GM20431 (cell line): Measurements from ENCODE around the gene C10orf90.

Experiments
- in situ Hi-C: fragments of 300-500 bp; cut with MseI, MboI; formaldehyde crosslinking; loops from one replicate; pipeline ENCODE4 v1.15.0; 2020; ENCODE audit warnings: low sequenced_read_pairs; ENCODE audit not compliant: unreplicated experiment

Gene C10orf90

GRCh38 chr10:126408953-126409641 is 261.4 kb downstream of the C10orf90 start:
- in situ Hi-C loops: no loop called here

- in situ Hi-C loops: no loop called here
These were observed 262.7 kb downstream of the C10orf90 start for GRCh38 chr10:126407831-126408230.

DNA sequence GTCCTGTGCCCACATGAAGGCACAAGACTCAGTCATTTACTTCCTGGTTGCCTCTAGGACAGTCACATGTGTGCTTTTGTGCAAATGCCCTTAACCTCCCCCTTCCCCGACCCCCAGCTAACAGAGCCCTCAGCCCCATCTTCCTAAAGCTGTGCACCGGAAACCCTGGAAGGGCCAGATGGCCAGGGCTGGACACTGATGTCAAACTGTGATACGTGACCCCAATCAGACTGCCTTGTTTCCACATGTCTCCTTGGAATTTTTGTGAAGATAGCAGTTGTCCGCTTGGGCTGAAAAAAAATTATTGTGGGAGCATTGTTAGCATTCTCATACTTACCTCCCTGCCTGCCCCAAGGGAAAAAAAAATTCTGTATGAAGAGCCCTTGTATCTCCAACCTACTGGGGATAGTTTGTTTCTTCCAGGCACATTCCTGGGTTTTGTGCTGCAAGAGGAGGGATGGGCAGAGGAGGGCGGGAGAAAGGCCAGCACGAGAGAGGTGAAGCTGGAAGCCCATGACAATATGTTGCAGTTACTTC is 265.2 kb downstream of the C10orf90 start:
- in situ Hi-C loops: no loop called here

- in situ Hi-C loops: no loop called here
These were observed 267.5 kb downstream of the C10orf90 start for GRCh38 chr10:126402721-126403695.

DNA sequence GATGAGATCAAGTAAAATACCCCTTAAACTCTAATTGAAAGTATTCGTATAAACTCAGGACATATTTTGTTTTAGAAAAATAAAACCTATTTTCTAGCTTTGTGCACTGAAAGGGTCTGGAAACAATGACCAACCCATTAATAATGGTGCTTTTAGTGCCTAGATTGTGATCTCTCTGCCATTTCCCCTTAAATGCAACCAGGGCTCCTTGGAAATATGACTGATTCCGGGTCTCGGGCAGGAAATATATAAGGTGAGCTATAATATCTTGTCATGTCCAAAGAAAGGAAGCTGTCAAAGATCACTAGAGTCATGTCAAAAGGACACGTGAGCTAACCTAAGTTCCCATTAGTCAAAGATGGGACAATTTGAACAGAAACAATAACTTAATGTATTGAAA is 269.9 kb downstream of the C10orf90 start:
- in situ Hi-C loops: no loop called here

DNA sequence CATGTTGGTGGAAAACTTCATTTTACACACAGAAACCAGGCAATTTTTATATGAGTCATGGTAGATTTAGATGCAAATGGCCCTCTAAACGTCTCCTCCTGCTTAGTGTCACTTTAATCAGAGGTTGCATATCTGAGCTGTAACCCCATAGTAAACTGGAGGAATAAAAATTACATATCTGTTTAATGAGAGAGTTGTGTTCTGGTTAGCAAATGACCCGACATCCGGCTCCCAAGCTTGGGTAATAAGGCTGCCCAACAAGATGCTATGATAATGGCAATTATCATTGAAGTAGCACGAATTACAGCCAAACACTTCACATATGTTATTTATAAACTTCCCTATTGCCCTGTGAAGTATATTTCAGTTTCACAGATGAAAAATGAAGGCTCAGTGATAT is 271.6 kb downstream of the C10orf90 start:
- in situ Hi-C loops: no loop called here

- in situ Hi-C loops: no loop called here
These were observed 272.1 kb downstream of the C10orf90 start for GRCh38 chr10:126398383-126398743.

GRCh38 chr10:126397640-126398382 is 272.7 kb downstream of the C10orf90 start:
- in situ Hi-C loops: no loop called here

- in situ Hi-C loops: no loop called here
These were observed 273.3 kb downstream of the C10orf90 start for GRCh38 chr10:126397156-126397555.

DNA sequence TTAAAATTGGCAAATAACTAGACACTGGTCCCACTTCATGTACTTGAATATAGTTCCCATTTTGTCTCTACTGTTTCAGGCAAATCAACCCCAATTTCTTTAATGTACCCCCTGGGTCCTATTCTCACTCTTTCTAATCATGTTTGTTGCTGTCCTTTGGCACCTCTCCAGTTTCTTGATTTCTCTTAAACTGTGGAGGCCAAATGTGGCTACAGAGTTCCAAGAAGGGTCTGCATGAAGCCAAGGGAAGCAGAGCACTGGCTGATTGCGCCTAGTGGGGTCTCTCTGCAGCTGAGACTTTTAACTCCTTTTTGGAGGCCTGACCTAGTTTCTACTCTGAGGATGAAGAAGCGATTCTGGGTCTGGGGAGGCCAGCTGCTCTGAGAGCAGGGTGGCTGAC is 275.5 kb downstream of the C10orf90 start:
- in situ Hi-C loops: no loop called here

DNA sequence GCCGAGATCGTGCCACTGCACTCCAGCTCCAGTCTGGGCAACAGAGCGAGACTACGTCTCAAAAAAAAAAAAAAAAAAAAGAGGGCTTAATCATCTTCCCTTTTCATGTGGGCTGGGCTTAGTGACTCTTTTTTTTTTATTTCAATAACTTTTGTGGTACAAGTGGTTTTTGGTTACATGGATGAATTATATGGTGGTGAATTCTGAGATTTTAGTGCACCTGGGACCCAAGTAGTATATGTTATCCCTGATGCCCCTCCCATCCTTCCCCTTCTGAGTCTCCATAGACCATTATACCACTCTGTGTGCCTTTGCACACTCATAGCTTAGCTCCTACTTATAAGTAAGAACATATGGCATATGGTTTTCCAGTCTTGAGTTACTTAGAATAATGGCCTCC is 277.4 kb downstream of the C10orf90 start:
- in situ Hi-C loops: no loop called here

GRCh38 chr10:126392469-126392868 is 278.0 kb downstream of the C10orf90 start:
- in situ Hi-C loops: no loop called here

DNA sequence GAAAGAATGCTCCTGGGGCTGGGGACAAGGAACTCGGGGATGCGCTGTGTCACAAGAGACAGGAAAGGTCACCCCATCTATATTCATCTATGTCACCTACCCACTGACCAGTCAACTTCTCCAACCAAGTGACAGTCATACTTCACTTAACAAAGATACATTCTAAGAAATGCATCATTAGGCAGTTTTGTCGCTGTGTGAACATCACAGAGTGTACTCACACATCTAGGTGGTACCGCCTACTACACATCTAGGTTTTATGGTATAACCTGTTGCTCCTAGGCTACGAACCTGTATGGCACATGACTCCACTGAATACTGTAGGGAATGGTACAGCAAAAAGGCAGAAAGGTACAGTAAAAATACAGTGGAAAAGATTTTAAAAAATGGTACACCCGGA is 278.4 kb downstream of the C10orf90 start:
- in situ Hi-C loops: no loop called here

DNA sequence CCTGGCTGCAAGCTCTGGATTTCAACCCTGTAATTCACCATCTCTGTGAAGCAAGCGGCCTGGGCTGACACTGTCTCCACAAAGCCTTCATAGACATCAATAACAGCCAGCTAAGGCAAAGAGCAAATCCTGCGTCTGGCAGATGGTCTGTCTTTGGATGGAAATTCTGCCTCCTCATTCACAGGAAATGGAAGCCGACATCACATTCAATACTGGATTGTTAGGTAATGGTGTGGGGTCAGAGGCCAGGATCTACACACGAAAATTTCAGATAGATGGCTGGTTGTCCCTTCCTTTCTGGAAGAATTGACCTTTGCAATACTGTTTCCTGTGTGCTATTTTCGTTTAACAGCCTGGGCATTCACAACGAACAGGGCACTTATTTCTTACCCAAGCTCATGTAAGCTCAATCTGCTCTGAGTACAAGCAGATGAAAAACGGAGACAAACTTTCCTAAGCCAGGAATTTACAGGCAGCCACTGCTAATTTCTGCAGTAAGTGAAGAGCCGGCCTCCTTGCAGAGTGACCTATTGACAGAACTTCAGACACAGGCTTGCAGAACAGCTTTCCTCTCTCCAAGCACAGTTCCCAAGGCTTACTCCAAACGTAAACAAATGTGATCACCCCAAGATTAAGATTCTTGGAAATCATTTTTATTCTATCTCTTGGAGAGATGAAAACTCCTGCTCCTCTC is 279.2 kb downstream of the C10orf90 start:
- in situ Hi-C loops: no loop called here

DNA sequence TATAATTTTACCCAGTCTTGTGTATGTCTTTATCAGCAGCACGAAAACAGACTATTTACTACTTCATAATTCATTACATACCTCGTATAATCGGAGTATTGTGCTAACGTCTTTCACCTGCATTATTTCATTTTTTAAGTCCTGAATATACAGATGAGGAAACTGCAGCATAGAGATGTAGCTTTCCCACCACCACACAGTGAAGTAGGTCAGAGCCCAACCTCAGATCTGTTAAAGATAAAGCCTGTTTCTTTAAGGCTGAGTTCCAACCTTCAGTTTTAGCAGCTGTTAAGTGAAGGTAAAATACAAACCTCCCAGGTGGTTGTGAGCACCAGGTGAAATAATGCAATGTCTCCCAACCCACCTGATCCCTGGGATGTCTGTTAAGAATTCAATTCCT is 280.2 kb downstream of the C10orf90 start:
- in situ Hi-C loops: no loop called here

DNA sequence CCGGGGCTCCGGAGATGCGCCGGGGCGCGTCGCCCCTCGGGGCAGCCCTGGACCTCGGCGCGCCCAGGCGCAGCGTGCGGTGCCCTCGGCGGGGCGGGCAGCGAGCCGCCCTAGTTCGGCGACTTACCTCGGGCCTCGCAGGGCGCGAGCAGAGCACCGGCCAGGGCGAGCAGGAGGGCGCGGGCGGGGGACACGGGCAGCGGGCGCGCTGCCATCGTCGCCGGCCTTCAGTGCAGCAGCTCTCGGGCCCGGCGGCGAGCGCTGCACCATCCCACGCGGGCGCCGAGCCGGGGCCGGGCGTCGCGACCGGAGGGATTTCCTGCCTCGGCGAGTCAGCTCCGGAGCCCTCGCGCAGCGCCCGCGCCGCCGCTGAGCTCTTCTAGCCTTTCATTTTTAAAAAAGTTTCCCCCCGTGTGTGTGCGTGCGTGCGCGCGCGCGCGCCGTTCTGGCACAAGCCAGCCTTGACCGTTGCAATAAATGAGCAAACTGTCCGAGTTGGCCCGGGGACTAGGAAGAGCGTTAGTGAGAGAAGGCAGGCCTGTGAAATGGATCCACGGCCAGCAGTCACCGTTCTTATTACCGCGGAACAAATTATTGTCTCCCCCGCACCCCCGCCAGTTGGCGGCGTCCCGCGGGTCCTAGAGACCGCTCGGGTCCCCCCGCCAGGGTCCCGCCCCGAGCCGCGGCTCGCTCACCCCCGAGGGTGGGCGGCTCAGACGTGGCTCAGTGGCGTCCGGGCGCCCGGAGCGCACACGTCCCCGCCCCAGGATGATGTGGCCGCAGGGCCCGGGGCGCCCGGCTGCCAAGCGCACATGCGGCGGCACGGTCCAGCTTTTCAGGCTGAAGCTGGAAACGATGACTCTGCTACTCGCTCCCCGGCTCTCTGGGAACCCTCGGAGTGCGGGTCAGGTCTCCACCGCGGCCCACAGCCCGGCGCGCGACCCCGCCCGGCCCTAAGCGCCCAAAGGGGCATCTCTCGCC is 282.3 kb downstream of the C10orf90 start, which contains the start of gene ADAM12:
Gene ADAM12, minus strand, starts transcription at position 547 of the 981 bp plus-strand sequence. Its CDS starts 332 bp downstream, at position 215.
- in situ Hi-C loops: no loop called here

DNA sequence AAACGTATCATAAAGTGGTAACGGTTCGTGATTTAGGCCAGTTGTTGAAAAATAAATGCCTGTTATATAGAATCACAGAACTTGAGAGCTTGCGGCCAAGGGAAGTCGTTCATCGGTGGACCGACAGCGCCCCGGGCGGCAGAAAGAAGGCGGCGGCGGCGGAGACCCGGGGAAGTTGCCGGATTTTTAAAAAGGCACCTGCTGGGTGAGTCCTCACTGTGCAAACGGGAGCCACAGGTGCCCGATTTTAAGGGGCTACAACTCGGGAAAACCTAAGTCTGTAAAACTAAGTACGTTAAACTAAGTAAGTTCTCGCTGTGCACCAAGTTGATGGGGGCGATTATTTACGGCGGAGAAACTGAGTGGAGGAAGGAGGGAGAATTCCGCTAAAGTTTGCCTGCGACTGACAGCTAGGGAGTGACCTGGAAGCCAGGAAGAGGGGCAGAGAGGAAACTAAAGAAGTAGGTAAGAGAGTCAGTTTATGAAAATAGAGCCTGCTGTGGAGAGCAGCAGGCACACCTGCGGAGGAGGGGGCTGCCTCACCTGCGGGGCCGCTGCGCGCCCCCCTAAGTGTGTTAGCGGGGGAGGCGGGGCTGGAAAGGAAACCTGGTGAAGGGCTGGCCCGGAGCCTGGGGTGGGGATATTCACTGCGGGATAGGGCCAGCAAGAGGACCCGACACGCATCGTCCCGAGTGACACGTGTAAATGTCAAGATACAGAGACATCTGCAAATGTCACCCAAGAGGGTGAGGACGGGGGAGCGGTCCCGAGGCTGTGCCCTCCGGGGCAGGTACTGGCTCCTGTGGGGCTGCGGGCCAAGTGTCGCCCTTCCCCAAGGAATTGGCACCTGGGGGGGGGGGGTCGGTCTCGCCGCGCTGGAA is 283.2 kb downstream of the C10orf90 start:
- in situ Hi-C loops: no loop called here
